GM23248 (cell line): ENCODE measurements around the gene MKLN1. TPM values are rescaled to one million over a fixed set of nuclear protein-coding genes. Genes with fewer than 3 reads are reported as not detected.

Experiments
- DNase-seq: peaks from one replicate; pipeline ENCODE4 v3.0.0-alpha.2; 2015
- H2AFZ ChIP-seq: fragments of 200-600 bp; sonication (generic); 2 replicates; pipeline ENCODE4 v1.6.1; 2016; ENCODE audit warnings: antibody characterized with exemption
- H3F3A ChIP-seq: fragments of 200-600 bp; sonication (generic); 2 replicates; pipeline ENCODE4 v1.6.1; 2016; ENCODE audit warnings: mild to moderate bottlenecking, antibody characterized with exemption, mixed run types; ENCODE audit not compliant: insufficient read depth
- H3K27ac ChIP-seq: fragments of 200-600 bp; sonication (generic); 2 replicates; pipeline ENCODE4 v1.5.1; 2016; ENCODE audit warnings: mild to moderate bottlenecking
- H3K27me3 ChIP-seq: fragments of 200-600 bp; sonication (generic); replicated peaks from 2 replicates; pipeline ENCODE4 v1.6.1; 2016; ENCODE audit warnings: mild to moderate bottlenecking; ENCODE audit not compliant: insufficient read depth
- H3K36me3 ChIP-seq: fragments of 200-600 bp; sonication (generic); 2 replicates; pipeline ENCODE4 v1.6.1; 2016; ENCODE audit warnings: low read depth, mild to moderate bottlenecking
- H3K4me1 ChIP-seq: fragments of 200-600 bp; sonication (generic); 2 replicates; pipeline ENCODE4 v1.6.1; 2016; ENCODE audit warnings: mild to moderate bottlenecking; ENCODE audit not compliant: insufficient read depth
- H3K4me2 ChIP-seq: fragments of 200-600 bp; sonication (generic); one replicate; pipeline ENCODE4 v1.6.1; 2016; ENCODE audit warnings: mild to moderate bottlenecking; ENCODE audit not compliant: unreplicated experiment
- H3K4me3 ChIP-seq: fragments of 200-600 bp; sonication (generic); 2 replicates; pipeline ENCODE4 v1.5.1; 2016; ENCODE audit warnings: mild to moderate bottlenecking
- H3K79me2 ChIP-seq: fragments of 200-600 bp; sonication (generic); 2 replicates; pipeline ENCODE4 v1.6.1; 2016; ENCODE audit warnings: mild to moderate bottlenecking; ENCODE audit not compliant: insufficient read depth
- H3K9ac ChIP-seq: fragments of 200-600 bp; sonication (generic); 2 replicates; pipeline ENCODE4 v1.6.1; 2016; ENCODE audit warnings: mild to moderate bottlenecking
- H3K9me2 ChIP-seq: fragments of 200-600 bp; sonication (generic); 2 replicates; pipeline ENCODE4 v1.6.1; 2016; ENCODE audit warnings: mixed run types, mild to moderate bottlenecking, moderate library complexity; ENCODE audit not compliant: insufficient read depth
- H3K9me3 ChIP-seq: fragments of 200-600 bp; sonication (generic); one replicate; pipeline ENCODE4 v1.6.1; 2017; ENCODE audit warnings: low read depth
- H4K20me1 ChIP-seq: fragments of 200-600 bp; sonication (generic); 2 replicates; pipeline ENCODE4 v1.6.0; 2016; ENCODE audit not compliant: insufficient read depth
- EZH2 ChIP-seq: fragments of 200-600 bp; sonication (generic); IDR thresholded peaks from 2 replicates; pipeline ENCODE4 v1.6.1; 2018; ENCODE audit warnings: antibody characterized with exemption, mild to moderate bottlenecking; ENCODE audit not compliant: insufficient read depth, poor library complexity, severe bottlenecking
- EZH2phosphoT487 ChIP-seq: fragments of 200-600 bp; sonication (generic); IDR thresholded peaks from 2 replicates; pipeline ENCODE4 v1.6.1; 2018; ENCODE audit warnings: antibody characterized with exemption, moderate library complexity, mild to moderate bottlenecking, low read depth; ENCODE audit not compliant: insufficient read depth
- whole genome bisulfite sequencing, 2 experiments: methylation state at CpG; one replicate each; pipeline ENCODE4 v1.1.6; 2015 to 2017; ENCODE audit warnings: low lambda C conversion rate in 2 of 2, low coverage in 1 of 2; ENCODE audit errors: missing lambda C conversion rate in 2 of 2; 5-methylcytosine and 5-hydroxymethylcytosine counted together
- in situ Hi-C: fragments of 300-500 bp; cut with MboI; formaldehyde crosslinking; loops from 2 replicates; pipeline ENCODE4 v1.15.0; 2020
- polyA plus RNA-seq: library from polyadenylated mRNA; unstranded; fragments of >200 nt; fragmentation: Nextera tagmentation; extraction: Ambion mirVana; gene quantifications from 2 replicates; pipeline ENCODE4 v1.2.1, GENCODE V29; 2016
- total RNA-seq: library from RNA; depleted of rRNA; stranded (reverse); fragments of >200 nt; shearing (Covaris generic); gene quantifications from 2 replicates; pipeline ENCODE4 v1.2.3, GENCODE V29; 2014

Gene MKLN1
- total and polyA plus RNA-seq, 2 experiments from 2014 or later: 32.1 to 35.7 TPM

DNA sequence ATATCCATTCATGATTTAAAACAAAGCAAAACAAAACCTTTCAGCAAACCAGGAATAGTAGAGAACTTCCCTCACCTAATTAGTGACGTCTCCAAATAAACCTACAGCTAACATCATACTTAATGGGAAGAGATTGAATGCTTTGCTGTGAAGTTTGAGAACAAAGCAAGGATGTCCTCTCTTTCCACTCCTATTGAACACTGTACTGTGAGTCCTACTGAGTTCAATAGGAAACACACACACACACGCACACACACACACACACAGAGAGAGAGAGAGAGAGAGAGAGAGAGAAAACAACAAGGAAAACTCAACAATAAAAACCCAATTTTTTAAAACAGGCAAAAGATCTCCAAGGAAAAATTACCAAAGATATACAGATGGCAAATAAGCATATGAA, 196.4 kb downstream of the MKLN1 start:
- H3F3A ChIP-seq: peaks cover 45% of the 10 kb centered on the region
- peaks cover 14% of the 10 kb centered on the region for H3K4me1 ChIP-seq
- no peak overlapping the region for H2AFZ ChIP-seq
- no peak for DNase-seq
- H4K20me1 ChIP-seq: peaks cover 2% of the 10 kb centered on the region; the same call in 1 of the 2 replicates
- H3K9me3 ChIP-seq: no peaks in the 10 kb centered on the region
- no peak overlapping the region for H3K4me3 ChIP-seq
- H3K27me3 ChIP-seq: no peaks in the 10 kb centered on the region
- H3K9me2 ChIP-seq: no peaks in the 10 kb centered on the region
- no peak overlapping the region for H3K27ac ChIP-seq
- WGBS, 2 experiments: 71% methylated on average over 2 of the region's 2 CpGs
- H3K79me2 ChIP-seq: peaks cover 100% of the 10 kb centered on the region
- TF ChIP-seq EZH2phosphoT487: no peak
- no peak for TF ChIP-seq EZH2
- H3K36me3 ChIP-seq: no peaks in the 10 kb centered on the region
- H3K4me2 ChIP-seq: no peak overlapping the region
- H3K9ac ChIP-seq: no peak overlapping the region
- in situ Hi-C loops: no loop called here

DNA sequence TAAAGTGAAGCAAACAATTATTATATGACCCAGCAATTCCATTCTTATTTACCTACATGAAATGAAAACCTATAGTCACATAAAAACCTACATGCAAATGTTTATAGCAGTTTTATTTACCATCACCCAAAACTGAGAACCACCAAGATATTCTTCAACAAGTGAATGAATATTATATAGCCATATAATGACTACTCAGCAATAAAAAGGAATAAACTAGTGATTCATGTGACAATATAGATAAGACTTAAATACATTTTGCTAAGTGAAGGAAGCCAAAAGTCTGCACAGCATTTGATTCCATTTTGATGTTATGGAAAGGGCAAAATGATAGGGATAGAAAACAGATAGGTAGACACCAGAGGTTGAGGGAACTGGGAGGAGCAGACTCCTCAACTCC, 197.0 kb downstream of the MKLN1 start:
- no peaks in the 10 kb centered on the region for H3K36me3 ChIP-seq
- H3K27ac ChIP-seq: no peak overlapping the region
- H3K9ac ChIP-seq: no peak overlapping the region
- H3K9me2 ChIP-seq: no peaks in the 10 kb centered on the region
- DNase-seq: no peak
- H3K4me1 ChIP-seq: peaks cover 14% of the 10 kb centered on the region
- H3K4me3 ChIP-seq: no peak overlapping the region
- H3K27me3 ChIP-seq: no peaks in the 10 kb centered on the region
- no peaks in the 10 kb centered on the region for H3K9me3 ChIP-seq
- H4K20me1 ChIP-seq: no peaks in the 10 kb centered on the region; the same call in 1 of the 2 replicates
- TF ChIP-seq EZH2phosphoT487 (no peak), EZH2 (no peak)
- H3K4me2 ChIP-seq: no peak overlapping the region
- in situ Hi-C loops: no loop called here
- H2AFZ ChIP-seq: no peak overlapping the region
- H3F3A ChIP-seq: peaks cover 45% of the 10 kb centered on the region
- peaks cover 100% of the 10 kb centered on the region for H3K79me2 ChIP-seq

GRCh38 chr7:131525820-131526219, 198.1 kb downstream of the MKLN1 start:
- in situ Hi-C loops: no loop called here
- Histone ChIP-seq H3K4me2 (no peak overlapping the region), H3K36me3 (no peaks in the 10 kb centered on the region), H4K20me1 (no peaks in the 10 kb centered on the region; the same call in 1 of the 2 replicates), H3K79me2 (peaks cover 98% of the 10 kb centered on the region), H2AFZ (no peak overlapping the region), H3K9me2 (no peaks in the 10 kb centered on the region), H3F3A (peaks cover 35% of the 10 kb centered on the region), H3K4me1 (peaks cover 14% of the 10 kb centered on the region), H3K9me3 (no peaks in the 10 kb centered on the region), H3K4me3 (no peak overlapping the region), H3K27me3 (no peaks in the 10 kb centered on the region), H3K27ac (no peak overlapping the region), H3K9ac (no peak overlapping the region)
- peak; percentile 54 for DNase-seq
- whole genome bisulfite sequencing, 2 experiments: 8 to 19% methylated on average over 2 of the region's 2 CpGs
- TF ChIP-seq EZH2 (no peak), EZH2phosphoT487 (no peak)

- H4K20me1 ChIP-seq: no peaks in the 10 kb centered on the region; the same call in 1 of the 2 replicates
- H3K9me2 ChIP-seq: no peaks in the 10 kb centered on the region
- no peak for DNase-seq
- in situ Hi-C loops: no loop called here
- H3F3A ChIP-seq: peaks cover 40% of the 10 kb centered on the region
- no peaks in the 10 kb centered on the region for H3K36me3 ChIP-seq
- no peaks in the 10 kb centered on the region for H3K9me3 ChIP-seq
- peaks cover 9% of the 10 kb centered on the region for H3K4me1 ChIP-seq
- WGBS, 2 experiments: 77 to 78% methylated on average over 4 of the region's 4 CpGs
- H3K9ac ChIP-seq: no peak overlapping the region
- TF ChIP-seq EZH2phosphoT487 (no peak), EZH2 (no peak)
- peaks cover 93% of the 10 kb centered on the region for H3K79me2 ChIP-seq
- H2AFZ ChIP-seq: no peak overlapping the region
- no peak overlapping the region for H3K4me3 ChIP-seq
- no peaks in the 10 kb centered on the region for H3K27me3 ChIP-seq
- H3K27ac ChIP-seq: no peak overlapping the region
- H3K4me2 ChIP-seq: no peak overlapping the region
Measured at GRCh38 chr7:131527456-131527855, 199.8 kb downstream of the MKLN1 start.

DNA sequence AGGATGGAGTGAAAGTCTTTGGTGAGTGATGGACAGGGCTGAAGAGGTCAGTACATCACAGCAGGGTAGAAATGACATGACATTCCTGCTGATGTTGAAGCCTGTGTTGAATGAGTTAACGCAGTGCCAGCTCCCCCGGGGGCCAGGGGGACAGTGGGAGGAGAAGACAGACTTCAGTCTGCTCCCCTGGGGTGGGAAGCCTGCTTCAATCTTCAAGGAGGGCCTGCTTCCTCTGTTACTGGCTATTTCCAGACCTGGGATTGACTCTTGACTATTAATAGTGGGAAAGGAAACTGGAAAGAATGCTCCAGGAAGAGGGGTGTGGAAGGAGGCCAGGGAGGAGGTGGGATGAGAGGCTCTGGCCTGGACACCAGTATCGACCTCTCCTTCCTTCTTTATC, 201.5 kb downstream of the MKLN1 start:
- in situ Hi-C loops: no loop called here
- 51 to 53% methylated on average over 3 of the region's 3 CpGs for WGBS, 2 experiments
- Histone ChIP-seq H3K4me3 (no peak overlapping the region), H3K4me2 (no peak overlapping the region), H3F3A (peaks cover 34% of the 10 kb centered on the region), H3K27me3 (no peaks in the 10 kb centered on the region), H2AFZ (no peak overlapping the region), H3K27ac (no peak overlapping the region), H3K9ac (no peak overlapping the region), H3K79me2 (peaks cover 93% of the 10 kb centered on the region), H3K9me2 (no peaks in the 10 kb centered on the region), H3K4me1 (peaks cover 9% of the 10 kb centered on the region), H4K20me1 (no peaks in the 10 kb centered on the region), H3K9me3 (no peaks in the 10 kb centered on the region), H3K36me3 (no peaks in the 10 kb centered on the region)
- no peak for TF ChIP-seq EZH2
- no peak for TF ChIP-seq EZH2phosphoT487
- DNase-seq: no peak
